ENCODE data around the gene MACROD2.

The MACROD2 gene

DNA sequence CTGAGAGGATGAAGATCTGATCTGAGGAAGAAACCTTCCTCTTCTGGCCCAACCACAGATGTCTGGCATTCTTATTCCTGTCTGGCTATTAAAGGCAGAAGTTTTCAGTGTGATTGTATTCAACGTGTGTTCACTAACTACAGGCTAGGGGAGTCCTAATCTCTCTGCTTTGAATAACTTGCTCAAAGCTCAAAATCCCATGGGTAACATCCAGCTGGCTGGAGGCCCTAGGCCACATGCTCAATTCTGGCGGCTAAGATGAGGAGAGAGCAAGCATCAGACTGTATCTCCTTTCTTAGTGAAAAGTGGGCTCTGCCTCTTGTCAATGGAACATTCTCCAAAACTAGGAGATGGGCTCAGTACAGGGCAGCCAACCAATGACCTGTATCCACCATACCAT, 2099.9 kb downstream of the MACROD2 start:
- no peak for ATAC-seq
- TF ChIP-seq, protein P1, sequence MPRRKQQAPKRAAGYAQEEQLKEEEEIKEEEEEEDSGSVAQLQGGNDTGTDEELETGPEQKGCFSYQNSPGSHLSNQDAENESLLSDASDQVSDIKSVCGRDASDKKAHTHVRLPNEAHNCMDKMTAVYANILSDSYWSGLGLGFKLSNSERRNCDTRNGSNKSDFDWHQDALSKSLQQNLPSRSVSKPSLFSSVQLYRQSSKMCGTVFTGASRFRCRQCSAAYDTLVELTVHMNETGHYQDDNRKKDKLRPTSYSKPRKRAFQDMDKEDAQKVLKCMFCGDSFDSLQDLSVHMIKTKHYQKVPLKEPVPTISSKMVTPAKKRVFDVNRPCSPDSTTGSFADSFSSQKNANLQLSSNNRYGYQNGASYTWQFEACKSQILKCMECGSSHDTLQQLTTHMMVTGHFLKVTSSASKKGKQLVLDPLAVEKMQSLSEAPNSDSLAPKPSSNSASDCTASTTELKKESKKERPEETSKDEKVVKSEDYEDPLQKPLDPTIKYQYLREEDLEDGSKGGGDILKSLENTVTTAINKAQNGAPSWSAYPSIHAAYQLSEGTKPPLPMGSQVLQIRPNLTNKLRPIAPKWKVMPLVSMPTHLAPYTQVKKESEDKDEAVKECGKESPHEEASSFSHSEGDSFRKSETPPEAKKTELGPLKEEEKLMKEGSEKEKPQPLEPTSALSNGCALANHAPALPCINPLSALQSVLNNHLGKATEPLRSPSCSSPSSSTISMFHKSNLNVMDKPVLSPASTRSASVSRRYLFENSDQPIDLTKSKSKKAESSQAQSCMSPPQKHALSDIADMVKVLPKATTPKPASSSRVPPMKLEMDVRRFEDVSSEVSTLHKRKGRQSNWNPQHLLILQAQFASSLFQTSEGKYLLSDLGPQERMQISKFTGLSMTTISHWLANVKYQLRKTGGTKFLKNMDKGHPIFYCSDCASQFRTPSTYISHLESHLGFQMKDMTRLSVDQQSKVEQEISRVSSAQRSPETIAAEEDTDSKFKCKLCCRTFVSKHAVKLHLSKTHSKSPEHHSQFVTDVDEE (CRISPR knock-in tag; IDR thresholded peaks at IDR 0.05): no peak
- TF ChIP-seq ZC3H10 (CRISPR knock-in tag; IDR thresholded peaks at IDR 0.05): no peak
- TF ChIP-seq ESRRG (CRISPR knock-in tag; IDR thresholded peaks at IDR 0.05): no peak
- no peak for TF ChIP-seq PPARA (CRISPR knock-in tag; IDR thresholded peaks at IDR 0.05; ENCODE audit: borderline replicate concordance)
- TF ChIP-seq ARNTL (CRISPR knock-in tag; IDR thresholded peaks at IDR 0.05; ENCODE audit: borderline replicate concordance, low read depth): no peak
- TF ChIP-seq, protein P2, sequence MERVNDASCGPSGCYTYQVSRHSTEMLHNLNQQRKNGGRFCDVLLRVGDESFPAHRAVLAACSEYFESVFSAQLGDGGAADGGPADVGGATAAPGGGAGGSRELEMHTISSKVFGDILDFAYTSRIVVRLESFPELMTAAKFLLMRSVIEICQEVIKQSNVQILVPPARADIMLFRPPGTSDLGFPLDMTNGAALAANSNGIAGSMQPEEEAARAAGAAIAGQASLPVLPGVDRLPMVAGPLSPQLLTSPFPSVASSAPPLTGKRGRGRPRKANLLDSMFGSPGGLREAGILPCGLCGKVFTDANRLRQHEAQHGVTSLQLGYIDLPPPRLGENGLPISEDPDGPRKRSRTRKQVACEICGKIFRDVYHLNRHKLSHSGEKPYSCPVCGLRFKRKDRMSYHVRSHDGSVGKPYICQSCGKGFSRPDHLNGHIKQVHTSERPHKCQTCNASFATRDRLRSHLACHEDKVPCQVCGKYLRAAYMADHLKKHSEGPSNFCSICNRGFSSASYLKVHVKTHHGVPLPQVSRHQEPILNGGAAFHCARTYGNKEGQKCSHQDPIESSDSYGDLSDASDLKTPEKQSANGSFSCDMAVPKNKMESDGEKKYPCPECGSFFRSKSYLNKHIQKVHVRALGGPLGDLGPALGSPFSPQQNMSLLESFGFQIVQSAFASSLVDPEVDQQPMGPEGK (CRISPR knock-in tag; IDR thresholded peaks at IDR 0.05; ENCODE audit: borderline replicate concordance): no peak
- TF ChIP-seq ISL1 (CRISPR knock-in tag; IDR thresholded peaks at IDR 0.05): no peak
- no peak for TF ChIP-seq ZNF8 (CRISPR knock-in tag; IDR thresholded peaks at IDR 0.05)
- TF ChIP-seq, protein P3, sequence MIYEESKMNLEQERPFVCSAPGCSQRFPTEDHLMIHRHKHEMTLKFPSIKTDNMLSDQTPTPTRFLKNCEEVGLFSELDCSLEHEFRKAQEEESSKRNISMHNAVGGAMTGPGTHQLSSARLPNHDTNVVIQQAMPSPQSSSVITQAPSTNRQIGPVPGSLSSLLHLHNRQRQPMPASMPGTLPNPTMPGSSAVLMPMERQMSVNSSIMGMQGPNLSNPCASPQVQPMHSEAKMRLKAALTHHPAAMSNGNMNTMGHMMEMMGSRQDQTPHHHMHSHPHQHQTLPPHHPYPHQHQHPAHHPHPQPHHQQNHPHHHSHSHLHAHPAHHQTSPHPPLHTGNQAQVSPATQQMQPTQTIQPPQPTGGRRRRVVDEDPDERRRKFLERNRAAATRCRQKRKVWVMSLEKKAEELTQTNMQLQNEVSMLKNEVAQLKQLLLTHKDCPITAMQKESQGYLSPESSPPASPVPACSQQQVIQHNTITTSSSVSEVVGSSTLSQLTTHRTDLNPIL (CRISPR knock-in tag; IDR thresholded peaks at IDR 0.05; ENCODE audit: low read depth): no peak
- no peak for TF ChIP-seq TOX (CRISPR knock-in tag; IDR thresholded peaks at IDR 0.05; ENCODE audit: borderline replicate concordance)
- TF ChIP-seq GLIS3 (CRISPR knock-in tag; IDR thresholded peaks at IDR 0.05): no peak
- TF ChIP-seq, protein P4, sequence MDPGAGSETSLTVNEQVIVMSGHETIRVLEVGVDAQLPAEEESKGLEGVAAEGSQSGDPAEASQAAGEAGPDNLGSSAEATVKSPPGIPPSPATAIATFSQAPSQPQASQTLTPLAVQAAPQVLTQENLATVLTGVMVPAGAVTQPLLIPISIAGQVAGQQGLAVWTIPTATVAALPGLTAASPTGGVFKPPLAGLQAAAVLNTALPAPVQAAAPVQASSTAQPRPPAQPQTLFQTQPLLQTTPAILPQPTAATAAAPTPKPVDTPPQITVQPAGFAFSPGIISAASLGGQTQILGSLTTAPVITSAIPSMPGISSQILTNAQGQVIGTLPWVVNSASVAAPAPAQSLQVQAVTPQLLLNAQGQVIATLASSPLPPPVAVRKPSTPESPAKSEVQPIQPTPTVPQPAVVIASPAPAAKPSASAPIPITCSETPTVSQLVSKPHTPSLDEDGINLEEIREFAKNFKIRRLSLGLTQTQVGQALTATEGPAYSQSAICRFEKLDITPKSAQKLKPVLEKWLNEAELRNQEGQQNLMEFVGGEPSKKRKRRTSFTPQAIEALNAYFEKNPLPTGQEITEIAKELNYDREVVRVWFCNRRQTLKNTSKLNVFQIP (CRISPR knock-in tag; IDR thresholded peaks at IDR 0.05; ENCODE audit: borderline replicate concordance, low read depth): no peak
- TF ChIP-seq CSDC2 (CRISPR knock-in tag; IDR thresholded peaks at IDR 0.05): no peak
- no peak for TF ChIP-seq SNAI2 (CRISPR knock-in tag; IDR thresholded peaks at IDR 0.05)
- no peak for TF ChIP-seq ZNF70 (CRISPR knock-in tag; IDR thresholded peaks at IDR 0.05)
- TF ChIP-seq OSR1 (CRISPR knock-in tag; IDR thresholded peaks at IDR 0.05): no peak
- no peak for TF ChIP-seq BACH2 (CRISPR knock-in tag; IDR thresholded peaks at IDR 0.05; ENCODE audit: borderline replicate concordance)
- no peak for TF ChIP-seq RARB (CRISPR knock-in tag; IDR thresholded peaks at IDR 0.05)
- TF ChIP-seq ZFP30 (CRISPR knock-in tag; IDR thresholded peaks at IDR 0.05): no peak

DNA sequence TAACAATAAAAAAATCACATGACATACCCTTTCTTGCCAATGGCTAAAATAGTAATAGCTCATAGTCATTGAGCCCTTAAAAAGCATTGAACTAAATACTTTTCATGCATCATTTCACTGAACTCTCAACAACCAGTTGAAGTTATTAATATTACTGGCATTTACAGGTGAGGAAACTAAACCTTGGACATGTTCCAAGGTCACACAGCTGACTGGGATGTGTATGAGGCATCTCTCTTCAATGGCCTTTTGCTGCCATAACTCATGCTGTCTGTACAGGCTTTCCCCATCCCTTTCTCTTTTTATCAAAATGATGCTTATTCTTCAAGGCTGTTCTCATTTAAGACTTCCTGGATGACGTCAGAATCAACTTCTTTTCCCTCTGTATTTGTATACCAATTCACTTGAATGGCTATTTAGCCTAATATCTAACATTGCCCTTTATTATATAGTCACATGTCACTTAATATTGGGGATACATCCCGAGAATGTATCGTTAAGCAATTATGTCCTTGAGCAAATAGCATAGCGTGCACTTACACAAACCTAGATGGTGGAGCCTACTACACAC, 2101.5 kb downstream of the MACROD2 start:
- no peak for TF ChIP-seq OSR1 (CRISPR knock-in tag; IDR thresholded peaks at IDR 0.05)
- TF ChIP-seq SNAI2 (CRISPR knock-in tag; IDR thresholded peaks at IDR 0.05): no peak
- TF ChIP-seq PPARA (CRISPR knock-in tag; IDR thresholded peaks at IDR 0.05; ENCODE audit: borderline replicate concordance): no peak
- TF ChIP-seq ARNTL (CRISPR knock-in tag; IDR thresholded peaks at IDR 0.05; ENCODE audit: borderline replicate concordance, low read depth): no peak
- no peak for TF ChIP-seq ZFP30 (CRISPR knock-in tag; IDR thresholded peaks at IDR 0.05)
- no peak for TF ChIP-seq ZNF70 (CRISPR knock-in tag; IDR thresholded peaks at IDR 0.05)
- TF ChIP-seq, protein P4 (CRISPR knock-in tag; IDR thresholded peaks at IDR 0.05; ENCODE audit: borderline replicate concordance, low read depth): no peak
- no peak for TF ChIP-seq ISL1 (CRISPR knock-in tag; IDR thresholded peaks at IDR 0.05)
- no peak for TF ChIP-seq ZNF565 (CRISPR knock-in tag; conservative IDR thresholded peaks at IDR 0.05; ENCODE audit: low read depth)
- TF ChIP-seq, protein P3 (CRISPR knock-in tag; IDR thresholded peaks at IDR 0.05; ENCODE audit: low read depth): no peak
- no peak for TF ChIP-seq ZC3H10 (CRISPR knock-in tag; IDR thresholded peaks at IDR 0.05)
- no peak for TF ChIP-seq CSDC2 (CRISPR knock-in tag; IDR thresholded peaks at IDR 0.05)
- no peak for TF ChIP-seq GLIS3 (CRISPR knock-in tag; IDR thresholded peaks at IDR 0.05)
- TF ChIP-seq TOX (CRISPR knock-in tag; IDR thresholded peaks at IDR 0.05; ENCODE audit: borderline replicate concordance): no peak
- no peak for TF ChIP-seq RARB (CRISPR knock-in tag; IDR thresholded peaks at IDR 0.05)
- no peak for TF ChIP-seq ZNF8 (CRISPR knock-in tag; IDR thresholded peaks at IDR 0.05)
- no peak for TF ChIP-seq ZFP3 (CRISPR knock-in tag; IDR thresholded peaks at IDR 0.05)
- no peak for ATAC-seq
